Activated T-cell treated with anti-CD3 and anti-CD28 coated beads for 48 hours (primary cell): ENCODE results near the gene CDYL.
"Not testable (repeated sequence)": the region's sequence is repeated elsewhere in the genome, so short reads cannot be mapped to it uniquely, and the experiment has no call there.

Source experiments
- DNase-seq: peaks from one replicate; pipeline ENCODE4 v3.0.0-alpha.2; 2020; ENCODE audit warnings: low read depth

CDYL gene

DNA sequence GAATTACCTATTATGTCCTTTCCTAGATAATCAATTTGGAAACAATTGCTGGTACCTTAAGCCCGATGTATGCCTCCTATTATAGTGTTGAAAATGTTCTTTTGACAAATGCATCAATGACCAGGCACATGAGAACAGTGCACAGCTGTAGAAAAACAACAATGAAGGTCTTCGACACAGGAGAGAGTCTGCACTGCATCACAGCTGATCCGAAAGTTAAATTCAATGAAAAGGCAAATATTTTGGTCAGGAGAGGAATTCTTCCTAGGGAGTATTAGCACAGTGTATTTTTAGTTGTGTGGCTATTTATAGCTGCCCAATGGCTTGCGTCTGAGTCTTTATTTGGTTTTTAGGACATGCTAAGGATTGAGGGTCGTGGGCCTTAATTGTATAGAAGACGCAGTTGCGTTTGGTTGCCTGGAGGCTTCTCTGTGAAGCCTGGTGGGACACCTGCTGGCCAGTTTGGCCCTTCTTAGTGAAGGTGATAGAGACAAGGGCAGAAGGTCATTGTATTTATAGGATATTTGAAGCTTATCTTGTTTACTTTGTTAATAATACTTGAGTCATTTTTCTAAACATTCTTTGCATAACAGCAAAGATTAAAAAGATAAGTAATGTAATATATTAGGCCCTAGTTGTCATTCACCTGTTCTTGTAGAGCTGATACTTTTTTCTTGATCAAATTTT lies 72.3 kb downstream of the CDYL start:
- DNase-seq: no peak

DNA sequence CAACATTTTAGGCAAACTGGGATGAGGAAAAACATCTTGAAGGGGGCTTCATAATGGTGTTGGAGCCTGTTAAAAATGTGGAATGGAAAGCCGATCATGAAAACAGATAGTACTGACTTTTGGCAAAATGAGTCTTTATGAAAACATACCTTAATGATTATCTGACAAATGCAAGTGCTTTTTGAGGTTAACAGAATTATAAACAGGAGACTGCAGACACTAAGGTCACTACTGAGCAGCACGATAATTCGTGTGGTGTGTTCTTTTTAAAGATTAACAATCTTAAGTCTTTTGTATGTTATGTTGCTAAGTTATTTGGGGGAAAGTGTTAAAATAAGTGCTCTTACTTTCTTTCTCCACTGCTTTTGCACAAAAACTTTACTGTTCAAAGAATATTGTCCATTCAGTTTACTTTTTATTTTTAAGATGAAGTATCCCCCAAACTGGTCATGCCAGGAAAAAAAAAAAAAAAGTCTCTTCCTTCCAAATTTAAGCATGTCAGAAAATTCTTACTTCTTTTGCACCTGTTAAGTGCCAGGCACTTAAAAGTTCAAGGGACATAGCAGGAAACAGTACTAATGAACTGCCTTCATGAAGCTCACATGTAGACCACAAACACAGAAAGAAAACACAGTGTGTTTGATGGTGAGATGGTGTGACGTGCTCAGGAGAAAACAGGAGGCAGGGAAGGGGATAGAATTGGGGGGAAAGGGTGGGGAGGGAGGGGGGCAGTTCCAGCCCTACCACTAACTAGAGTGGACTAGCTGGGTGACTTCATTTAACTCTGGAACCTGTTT lies 73.2 kb downstream of the CDYL start:
- no peak for DNase-seq

DNA sequence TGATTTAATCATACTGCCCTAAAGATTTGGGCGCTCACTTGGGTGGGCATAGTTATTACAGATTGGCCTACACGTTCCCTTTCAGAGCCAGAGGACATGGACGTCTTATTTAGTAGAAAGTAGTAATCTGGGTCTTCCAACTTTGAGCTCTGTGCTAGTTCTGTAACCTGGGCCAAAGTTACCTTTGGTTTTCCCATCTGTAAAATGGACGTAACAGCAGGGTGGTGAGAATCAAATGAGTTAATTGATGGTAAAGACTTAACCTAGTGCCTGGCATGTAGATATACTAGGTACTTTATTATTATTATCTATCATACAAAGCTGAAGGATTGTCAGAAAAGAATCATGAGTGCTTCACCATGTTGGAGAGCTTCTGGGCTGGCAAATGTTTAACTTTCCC lies 74.8 kb downstream of the CDYL start:
- no peak for DNase-seq

DNA sequence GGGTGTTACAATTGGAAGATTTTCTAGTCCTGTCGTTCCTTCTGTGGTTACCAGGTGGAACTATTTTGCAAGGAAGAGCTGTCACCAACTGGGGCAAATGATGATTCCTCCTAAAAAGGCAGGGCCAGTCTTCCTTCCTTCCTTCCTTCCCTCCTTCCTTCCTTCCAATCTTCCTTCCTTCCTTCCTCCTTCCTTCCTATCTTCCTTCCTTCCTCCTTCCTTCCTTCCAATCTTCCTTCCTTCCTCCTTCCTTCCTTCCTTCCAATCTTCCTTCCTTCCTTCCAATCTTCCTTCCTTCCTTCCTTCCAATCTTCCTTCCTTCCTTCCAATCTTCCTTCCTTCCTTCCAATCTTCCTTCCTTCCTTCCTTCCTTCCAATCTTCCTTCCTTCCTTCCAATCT lies 76.0 kb downstream of the CDYL start:
- not testable (repeated sequence) for DNase-seq

DNA sequence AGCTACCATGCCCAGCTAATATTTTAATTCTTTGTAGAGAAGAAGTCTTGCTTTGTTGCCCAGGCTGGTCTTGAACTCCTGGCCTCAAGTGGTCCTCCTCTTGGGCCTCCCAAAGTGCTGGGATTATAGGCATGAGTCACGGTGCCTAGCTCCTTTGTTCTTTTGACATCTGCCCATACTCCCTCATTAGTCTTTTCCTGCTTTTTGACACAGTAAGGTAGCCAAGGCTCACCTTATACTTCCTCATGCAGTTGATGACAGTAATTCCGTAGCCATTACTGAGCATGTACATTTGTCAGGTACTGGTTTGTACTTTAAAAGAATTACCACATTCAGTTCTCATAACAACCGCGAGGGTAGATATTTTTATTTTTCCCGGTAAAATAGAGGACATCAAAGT lies 76.7 kb downstream of the CDYL start:
- no peak for DNase-seq

DNA sequence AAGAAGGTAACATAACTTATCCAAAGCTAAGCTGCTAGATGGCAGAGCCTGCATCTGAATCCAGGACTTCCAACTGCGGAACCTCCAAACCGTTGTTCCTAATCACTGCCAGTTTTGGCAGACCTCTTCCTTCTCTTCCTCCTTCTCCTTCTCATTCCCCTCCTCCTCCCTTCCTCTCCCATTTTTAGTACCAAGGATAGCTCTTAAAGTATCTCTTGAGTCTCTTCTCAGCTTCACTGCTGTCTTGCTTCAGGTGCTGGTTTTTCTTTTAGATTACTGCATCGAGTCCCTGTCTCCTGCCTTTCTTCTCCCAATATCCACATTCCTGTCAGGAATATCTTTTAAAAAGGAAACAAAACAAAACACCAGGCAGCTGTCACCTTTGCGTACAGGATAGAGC lies 77.1 kb downstream of the CDYL start:
- DNase-seq: no peak

DNA sequence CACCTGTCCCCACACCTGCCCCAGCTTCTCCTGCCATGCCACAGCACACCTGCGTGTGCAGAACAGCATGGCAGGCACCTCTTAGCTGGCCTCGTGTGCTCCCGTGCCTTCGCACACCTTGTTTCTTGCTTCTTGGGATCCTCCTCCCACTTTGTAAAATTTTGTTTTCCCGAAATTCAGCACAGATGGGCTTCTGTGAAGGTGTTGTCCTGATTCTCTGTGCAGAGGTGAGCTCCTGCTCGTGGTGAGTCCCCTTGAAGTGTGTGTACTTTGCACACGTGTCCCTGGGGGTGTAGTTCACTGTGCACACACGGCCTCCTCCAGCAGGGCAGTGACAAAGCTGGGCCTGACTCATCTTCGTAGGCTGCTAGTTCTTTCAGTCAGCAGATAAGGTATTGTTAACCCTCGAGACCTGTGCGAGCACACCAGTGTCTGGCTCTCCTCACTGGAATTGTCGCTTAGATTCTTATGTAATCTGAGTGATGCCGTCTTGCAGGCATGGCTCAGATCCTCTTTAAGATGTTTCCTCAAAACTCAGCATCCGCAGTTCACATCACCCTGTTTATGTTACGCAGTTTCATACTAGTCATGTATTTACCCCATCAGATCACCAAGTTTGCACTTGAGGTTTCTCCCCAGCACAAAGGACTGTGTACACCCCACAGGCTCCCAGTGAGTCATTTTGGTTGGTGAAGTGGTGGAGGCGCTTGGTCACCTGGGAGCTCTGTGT lies 77.7 kb downstream of the CDYL start:
- DNase-seq: peak; percentile 17

DNA sequence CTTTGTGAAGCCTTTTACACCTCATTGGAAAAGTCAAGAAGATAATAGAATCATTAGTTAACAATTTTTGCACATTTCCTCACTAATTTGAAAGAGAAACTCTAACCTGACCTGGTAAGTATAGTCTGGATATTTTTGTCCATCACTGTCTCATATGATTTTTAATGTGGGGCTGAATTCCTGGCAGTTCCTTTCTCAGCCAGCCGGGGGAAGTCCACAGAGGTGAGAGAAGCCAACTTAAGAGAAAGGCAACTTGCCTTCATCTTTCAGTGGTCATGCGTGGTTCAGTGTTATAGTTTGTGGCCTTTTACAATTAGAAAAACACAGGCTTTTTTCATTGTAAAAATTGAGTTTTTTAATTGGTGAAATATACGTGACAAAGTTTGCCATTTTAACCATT lies 80.6 kb downstream of the CDYL start:
- DNase-seq: no peak

DNA sequence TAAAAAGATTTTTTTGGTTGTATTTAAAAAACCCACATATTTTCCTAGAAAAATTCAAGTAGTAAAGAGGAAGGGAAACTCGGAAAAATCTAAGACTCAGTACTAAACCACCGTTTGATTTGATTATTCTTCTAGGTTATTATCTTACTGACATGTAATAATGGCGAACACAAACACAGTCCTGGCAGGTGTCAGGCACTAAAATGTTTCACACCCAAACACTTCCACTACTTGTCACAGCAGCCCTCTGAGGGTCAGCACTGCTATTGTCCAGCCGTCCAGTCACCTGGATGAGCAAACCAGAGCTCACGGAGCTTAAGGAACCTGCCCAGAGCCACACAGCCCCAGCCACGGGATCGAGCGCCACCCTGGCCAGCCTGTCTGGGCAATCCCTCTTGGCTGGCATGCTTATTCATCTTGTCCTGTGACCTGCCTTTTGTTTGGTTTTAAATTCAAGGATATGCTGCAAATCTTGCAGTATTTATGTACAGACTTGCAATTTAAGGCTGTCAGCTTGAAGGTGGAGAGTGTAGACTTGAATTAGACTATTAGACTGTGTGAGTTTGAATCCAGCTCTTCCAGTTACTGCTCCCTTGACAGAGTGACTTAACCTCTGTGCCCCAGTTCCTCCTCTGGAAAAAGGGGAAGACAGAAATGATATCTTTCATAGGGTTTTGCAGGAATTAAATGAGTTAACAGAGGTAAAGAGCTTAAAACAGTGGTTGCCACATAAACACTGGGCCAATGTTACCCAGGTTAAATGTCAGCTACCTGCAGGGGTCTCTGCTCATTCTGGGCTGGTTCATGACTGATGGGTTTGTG lies 82.2 kb downstream of the CDYL start:
- DNase-seq: no peak

DNA sequence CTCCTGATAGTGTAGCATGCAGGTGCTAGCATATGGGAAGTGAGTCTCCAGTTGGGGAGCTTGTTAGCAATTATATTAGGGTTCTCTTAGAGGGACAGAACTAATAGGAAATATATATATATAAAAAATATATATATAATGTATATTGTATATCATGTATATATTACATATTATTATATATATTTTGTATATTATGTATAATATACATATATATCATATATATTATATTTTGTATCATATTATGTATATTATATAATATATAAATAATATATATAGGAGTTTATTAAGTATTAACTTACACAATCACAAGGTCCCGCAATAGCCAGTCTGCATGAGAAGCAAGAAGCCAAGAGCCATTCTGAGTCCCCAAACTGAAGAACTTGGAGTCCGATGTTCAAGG lies 84.2 kb downstream of the CDYL start:
- DNase-seq: no peak

DNA sequence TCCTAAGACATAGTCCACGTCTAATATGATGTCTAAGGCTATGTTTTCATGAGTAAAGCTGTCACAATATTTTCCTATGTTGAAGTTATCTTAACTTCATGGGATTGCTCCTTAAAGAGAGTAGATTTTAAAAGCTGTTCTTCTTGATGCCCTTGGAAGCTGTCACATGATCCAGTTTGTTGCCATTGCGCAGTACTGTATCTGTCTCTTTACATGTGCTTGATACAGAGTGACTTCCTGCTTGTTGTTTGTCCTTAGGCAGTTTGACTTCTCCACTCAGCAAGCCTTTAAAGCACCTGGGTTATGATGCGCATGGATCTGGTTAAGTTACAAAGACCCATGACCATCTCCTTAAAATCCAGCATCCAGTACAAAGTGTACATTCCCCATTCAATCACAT lies 85.4 kb downstream of the CDYL start:
- no peak for DNase-seq

DNA sequence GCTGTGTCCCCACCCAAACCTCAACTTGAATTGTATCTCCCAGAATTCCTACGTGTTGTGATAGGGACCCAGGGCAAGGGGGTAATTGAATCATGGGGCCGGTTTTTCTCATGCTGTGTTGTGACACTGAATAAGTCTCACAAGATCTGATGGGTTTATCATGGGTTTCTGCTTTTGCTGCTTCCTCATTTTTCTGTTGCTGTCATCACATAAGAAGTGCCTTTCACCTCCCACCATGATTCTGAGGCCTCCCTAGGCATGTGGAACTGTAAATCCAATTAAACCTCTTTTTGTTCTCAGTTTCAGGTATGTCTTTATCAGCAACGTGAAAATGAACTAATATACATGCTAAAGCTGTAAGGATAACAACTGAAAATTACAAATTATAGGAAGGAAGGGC lies 88.3 kb downstream of the CDYL start:
- DNase-seq: no peak

DNA sequence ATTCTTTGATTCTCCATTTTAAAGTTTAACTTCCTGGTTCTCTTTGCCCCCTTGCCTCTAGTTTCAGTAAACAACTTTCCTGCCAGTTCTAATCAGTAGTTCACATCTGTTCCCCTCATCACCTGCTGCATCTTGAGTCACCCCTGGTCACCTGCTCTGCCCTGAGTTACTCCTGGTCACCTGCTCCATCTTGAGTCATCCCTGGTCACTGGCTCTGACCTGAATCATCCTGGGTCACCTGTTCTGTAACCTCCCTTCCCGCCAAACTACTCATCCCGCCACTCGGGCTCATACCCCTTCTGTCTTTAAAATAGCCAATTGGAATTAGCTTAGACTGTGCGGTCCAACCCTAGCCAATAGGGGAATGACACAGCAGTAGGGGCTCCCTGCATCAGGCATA lies 88.8 kb downstream of the CDYL start:
- not testable (repeated sequence) for DNase-seq

DNA sequence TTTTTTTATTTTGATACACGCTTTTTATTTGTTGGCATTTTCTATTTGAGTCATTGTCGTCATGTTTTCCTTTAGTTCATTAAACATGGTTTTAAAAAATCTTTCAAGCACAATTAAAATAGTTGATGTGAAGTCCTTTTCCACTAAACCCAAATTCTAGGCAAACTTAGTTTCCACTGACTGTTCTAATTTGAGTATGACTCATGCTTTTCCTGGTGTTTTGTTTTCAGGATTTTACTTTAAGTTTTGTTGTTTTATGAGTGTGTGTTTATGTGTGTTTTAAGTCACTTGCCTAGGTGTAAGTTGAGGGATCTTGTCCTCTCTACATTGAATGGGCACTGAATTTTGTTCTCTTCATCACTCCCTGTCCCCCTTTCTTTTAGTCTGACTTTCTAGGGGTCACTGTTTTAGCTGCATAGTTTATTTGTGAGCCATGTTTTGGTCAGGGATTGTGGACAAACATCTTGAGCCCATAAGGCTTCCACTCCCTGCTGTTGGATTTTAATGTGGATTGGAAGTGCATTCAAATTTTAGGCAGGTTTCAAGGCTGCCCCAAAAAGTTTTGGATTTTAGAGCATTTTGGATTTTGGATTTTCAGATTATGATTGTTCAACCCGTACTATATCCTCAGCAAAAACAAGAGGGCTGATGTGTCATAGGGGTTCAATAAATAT lies 94.8 kb downstream of the CDYL start:
- DNase-seq: no peak

DNA sequence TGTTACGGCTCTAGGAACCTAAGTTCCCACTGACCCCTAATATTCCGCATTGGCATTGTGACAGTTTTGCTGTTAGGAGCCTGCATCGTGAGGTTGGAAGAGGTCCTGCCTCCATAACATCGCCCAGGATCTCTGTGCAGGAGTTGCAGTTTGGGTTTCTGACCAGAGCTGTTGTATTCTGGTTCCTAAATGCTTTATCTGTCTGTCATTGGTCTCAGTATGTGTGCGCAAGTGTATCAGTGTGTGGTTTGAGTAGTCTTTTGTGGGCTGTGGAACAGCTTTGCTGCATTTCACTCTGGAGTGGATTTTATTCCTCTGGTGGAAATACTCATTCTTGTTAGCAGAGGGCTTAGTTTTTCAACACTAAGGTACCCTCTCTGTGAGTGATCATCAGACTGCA lies 95.6 kb downstream of the CDYL start:
- DNase-seq: no peak

DNA sequence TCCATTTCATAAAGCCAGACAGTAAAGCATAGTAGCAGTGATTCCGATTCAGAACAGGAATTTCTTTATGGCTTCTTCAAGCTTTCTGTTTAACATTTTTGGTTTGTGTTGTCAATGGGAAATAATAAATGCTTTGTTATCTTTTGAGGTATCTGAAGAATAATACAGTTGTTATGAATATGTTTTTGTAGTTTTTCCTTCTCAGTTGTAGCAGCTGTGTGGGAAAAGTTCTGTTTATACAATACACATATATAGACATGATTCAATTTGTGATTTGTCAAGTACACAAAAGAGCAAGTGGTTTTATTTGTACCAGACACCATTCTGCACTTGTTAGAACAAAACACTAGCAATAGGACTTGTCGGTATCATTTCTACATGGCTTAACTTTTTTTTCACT lies 96.6 kb downstream of the CDYL start:
- no peak for DNase-seq

DNA sequence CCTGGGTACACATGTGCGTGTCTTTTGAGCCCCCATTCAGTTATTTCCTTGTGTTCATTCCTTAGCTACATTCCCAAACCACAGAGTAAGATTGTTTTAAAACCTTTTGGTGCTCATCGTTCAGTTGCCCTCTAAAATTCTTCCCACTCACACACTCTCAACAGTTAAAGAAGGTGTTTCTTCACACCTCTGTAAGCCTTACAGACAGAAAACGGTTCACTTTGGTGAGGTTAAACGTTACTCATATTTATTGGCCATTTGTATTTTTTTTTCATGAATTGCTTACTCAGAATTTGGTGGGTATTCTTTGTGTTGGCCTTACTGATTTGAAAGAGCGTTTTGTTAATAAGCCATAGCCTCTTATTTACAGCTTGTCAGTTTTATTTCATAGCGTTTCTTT lies 97.7 kb downstream of the CDYL start:
- no peak for DNase-seq

DNA sequence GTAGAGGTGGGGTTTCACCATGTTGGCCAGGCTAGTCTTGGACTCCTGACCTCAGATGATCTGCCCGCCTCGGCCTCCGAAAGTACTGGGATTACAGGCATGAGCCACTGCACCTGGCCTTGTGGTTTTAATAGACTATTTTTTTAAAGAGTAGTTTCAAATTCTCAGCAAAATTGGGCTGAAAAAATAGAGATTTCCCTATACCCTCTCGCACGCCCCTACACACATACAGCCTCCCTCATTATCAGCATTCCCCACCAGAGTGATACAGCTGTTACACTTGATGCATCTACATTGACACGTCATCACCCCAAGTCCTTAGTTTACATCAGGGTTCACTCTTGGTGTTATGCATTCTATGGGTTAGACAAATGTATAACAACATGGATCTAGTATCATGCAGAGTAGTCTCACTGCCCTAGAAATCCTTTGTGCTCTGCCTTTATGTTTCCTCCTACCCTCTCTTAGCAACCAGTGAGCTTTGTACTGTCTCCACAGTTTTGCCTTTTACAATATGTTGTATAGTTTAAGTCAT lies 103.6 kb downstream of the CDYL start:
- no peak for DNase-seq

DNA sequence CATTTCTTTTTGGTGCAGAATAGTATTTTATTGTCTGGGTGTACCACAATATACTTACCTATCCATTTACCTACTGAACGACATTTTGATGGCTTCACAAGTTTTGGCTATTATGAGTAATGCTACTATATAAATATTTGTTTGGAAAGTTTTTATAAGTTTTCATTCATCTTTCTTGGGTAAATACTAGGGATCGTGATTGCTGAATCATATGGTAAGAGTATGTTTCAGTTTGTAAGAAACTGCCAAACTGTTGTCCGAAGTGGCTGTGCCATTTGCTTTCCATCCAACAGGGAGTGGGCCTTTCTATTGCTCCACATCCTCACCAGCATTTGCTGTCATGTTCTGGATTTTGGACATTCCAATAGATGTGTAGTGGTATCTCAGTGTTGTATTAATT lies 104.2 kb downstream of the CDYL start:
- no peak for DNase-seq

DNA sequence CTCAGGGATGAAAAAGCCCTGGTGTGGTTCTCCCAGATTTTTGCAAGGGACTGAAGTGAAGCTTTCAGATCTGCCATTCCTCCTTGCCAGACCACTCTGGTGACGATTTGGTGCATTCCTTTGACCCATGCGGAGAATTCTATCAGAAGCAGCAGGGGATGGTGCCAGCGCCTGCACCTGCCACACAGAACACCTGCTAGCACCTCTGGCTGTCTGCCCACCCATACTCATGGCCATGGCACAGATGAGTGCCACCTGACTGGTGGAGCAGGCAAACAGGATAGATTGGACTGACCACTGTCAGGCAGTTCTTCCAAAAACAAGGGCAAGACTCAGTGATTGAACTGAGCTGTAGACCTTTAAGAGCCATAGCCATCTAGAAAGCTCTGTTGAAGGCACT lies 107.1 kb downstream of the CDYL start:
- no peak for DNase-seq

DNA sequence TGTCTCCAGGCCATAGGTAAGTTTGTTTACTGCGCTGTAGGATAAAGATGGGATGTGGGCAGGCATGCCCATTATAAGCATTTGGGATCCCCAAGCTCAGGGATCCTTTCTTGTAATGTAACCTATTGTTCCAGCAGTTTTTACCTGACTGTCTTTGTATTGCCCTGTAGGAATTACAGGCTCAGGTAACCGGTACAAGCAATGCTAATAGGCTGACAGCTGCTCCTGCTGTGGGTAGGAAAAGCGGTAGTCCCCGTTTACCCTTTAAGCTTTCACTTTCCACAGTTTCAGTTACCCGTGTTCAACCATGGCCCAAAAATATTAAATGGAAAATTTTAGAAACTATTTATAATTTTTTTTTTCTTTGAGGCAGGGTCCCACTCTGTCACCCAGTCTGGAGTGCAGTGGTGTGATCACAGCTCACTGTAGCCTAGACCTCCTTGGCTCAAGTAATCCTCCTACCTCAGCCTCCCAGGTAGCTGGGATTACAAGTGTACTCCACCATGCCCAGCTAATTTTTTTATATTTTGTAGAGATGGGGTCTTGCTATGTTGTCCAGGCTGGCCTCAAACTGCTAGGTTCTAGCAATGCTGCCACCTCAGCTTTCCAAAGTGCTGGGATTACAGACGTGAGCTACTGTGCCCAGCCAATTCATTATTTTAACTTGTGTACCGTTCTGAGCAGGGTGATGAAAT lies 108.6 kb downstream of the CDYL start:
- no peak for DNase-seq
